Measurements from ENCODE around the gene PAIP2. TPM values are rescaled to one million over a fixed set of nuclear protein-coding genes. Genes with fewer than 3 reads are reported as not detected.

Gene PAIP2
- total RNA-seq, 1 donor from 2014 or later = 66.0 TPM

- DNase-seq (ENCODE audit: extremely low spot score in 2 of 2) = no peak
- H3K36me3 ChIP-seq = no peaks in the 10 kb centered on the region
- TF ChIP-seq POLR2A (IDR thresholded peaks at IDR 0.05) = no peak
- TF ChIP-seq, protein P1, sequence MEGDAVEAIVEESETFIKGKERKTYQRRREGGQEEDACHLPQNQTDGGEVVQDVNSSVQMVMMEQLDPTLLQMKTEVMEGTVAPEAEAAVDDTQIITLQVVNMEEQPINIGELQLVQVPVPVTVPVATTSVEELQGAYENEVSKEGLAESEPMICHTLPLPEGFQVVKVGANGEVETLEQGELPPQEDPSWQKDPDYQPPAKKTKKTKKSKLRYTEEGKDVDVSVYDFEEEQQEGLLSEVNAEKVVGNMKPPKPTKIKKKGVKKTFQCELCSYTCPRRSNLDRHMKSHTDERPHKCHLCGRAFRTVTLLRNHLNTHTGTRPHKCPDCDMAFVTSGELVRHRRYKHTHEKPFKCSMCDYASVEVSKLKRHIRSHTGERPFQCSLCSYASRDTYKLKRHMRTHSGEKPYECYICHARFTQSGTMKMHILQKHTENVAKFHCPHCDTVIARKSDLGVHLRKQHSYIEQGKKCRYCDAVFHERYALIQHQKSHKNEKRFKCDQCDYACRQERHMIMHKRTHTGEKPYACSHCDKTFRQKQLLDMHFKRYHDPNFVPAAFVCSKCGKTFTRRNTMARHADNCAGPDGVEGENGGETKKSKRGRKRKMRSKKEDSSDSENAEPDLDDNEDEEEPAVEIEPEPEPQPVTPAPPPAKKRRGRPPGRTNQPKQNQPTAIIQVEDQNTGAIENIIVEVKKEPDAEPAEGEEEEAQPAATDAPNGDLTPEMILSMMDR (IDR thresholded peaks at IDR 0.05) = peak in 2 of 3 experiments; percentile 36 to 39
- H3K4me3 ChIP-seq = peak overlapping the region; percentile 47 to 58
- H3K9me3 ChIP-seq = no peaks in the 10 kb centered on the region
- peak overlapping the region; percentile 18 for H3K27ac ChIP-seq
- peaks cover 43% of the 10 kb centered on the region for H3K4me1 ChIP-seq
- peaks cover 5% of the 10 kb centered on the region for H3K27me3 ChIP-seq
- intact Hi-C loops (cut with DNase I) = no loop called here
Measured at GRCh38 chr5:139392678-139393496, 51.2 kb downstream of the PAIP2 start.

DNA sequence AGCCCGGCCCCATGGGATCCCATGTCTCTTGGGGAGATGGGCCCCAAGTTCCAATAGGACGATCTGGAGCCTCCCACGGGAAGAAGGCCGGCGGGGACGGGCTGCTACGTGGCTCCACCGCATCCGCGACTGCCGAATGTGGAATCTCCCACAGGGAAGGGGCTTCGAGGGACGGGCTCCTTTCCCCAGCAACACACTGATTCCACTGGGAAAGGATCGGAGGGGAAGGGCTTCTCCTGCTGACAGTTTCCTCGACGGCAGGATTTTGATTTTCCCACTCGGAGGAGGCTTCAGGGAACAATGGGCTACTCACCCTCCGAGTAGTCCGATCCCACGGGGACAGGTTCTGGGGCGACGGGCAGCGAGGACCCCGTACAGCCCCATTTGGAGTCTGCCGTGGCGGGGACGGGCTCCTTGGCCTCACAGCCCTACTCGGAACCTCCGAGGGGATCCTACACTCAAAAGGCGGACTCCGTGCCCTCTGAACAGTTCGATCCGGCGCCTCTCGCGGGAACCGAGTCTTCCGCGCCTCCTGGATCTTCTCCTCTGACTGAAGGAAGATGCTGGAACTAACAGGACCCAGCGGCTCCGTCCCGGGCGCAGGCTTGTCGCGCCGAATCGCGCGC, 52.0 kb downstream of the PAIP2 start:
- intact Hi-C loops (cut with DNase I) = no loop called here
- DNase-seq (ENCODE audit: extremely low spot score in 2 of 2) = no peak
- no peak for TF ChIP-seq POLR2AphosphoS5 (IDR thresholded peaks at IDR 0.05; ENCODE audit: insufficient read depth in 1 of 2, low read depth in 1 of 2)
- TF ChIP-seq, protein P1 (IDR thresholded peaks at IDR 0.05) = no peak
- TF ChIP-seq POLR2A (IDR thresholded peaks at IDR 0.05) = no peak

DNA sequence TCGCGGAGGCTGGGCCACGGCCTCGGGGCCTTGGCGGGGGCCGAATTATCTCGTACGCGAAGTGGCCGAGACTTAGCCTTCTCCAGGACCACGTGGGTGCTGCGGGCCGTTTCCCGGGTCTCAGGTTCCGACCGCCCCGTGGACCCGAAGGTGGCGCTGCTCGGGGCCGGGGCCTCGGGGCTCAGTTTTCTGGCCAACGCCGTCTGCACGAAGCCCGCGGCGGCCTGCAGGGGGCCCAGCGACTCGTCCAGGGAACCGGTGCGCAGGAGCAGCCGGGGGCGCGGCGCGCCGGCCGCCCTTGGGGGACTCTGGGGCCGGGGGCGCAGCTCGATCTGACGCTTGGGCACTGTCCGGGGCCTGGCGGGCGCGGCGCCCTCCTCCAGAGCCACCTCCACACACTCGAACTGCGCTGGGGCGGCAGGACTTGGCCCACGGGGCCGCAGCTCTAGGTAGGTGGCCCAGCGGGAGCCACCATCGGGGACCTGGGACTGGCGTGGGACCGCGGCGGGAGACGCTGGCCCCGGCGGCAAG, 52.5 kb downstream of the PAIP2 start:
- intact Hi-C loops (cut with DNase I) = no loop called here
- peak overlapping the region; percentile 43 for H3K27ac ChIP-seq
- TF ChIP-seq POLR2A (IDR thresholded peaks at IDR 0.05) = no peak
- no peak for TF ChIP-seq POLR2AphosphoS5 (IDR thresholded peaks at IDR 0.05; ENCODE audit: insufficient read depth in 1 of 2, low read depth in 1 of 2)
- TF ChIP-seq, protein P1 (IDR thresholded peaks at IDR 0.05) = peak in 1 of 3 experiments; percentile 29
- H3K4me1 ChIP-seq = peaks cover 36% of the 10 kb centered on the region
- no peak for DNase-seq (ENCODE audit: extremely low spot score in 2 of 2)
- H3K27me3 ChIP-seq = peaks cover 5% of the 10 kb centered on the region
- peak overlapping the region; percentile 47 to 58 for H3K4me3 ChIP-seq
- no peaks in the 10 kb centered on the region for H3K9me3 ChIP-seq
- no peaks in the 10 kb centered on the region for H3K36me3 ChIP-seq

More for the DNA sequence above, 52.0 kb downstream of the PAIP2 start:
- H3K4me3 ChIP-seq = peak overlapping the region; percentile 47 to 58
- no peaks in the 10 kb centered on the region for H3K9me3 ChIP-seq
- peaks cover 5% of the 10 kb centered on the region for H3K27me3 ChIP-seq
- H3K36me3 ChIP-seq = no peaks in the 10 kb centered on the region
- H3K27ac ChIP-seq = peak overlapping the region; percentile 43
- H3K4me1 ChIP-seq = peaks cover 36% of the 10 kb centered on the region

GRCh38 chr5:139394654-139395566, 53.3 kb downstream of the PAIP2 start, which contains the start of gene PROB1:
Gene PROB1, minus strand, starts transcription at chr5:139395104. Its CDS starts 23 bp downstream, at chr5:139395081.
- TF ChIP-seq, protein P1 (IDR thresholded peaks at IDR 0.05) = no peak
- TF ChIP-seq POLR2AphosphoS5 (IDR thresholded peaks at IDR 0.05; ENCODE audit: insufficient read depth in 1 of 2, low read depth in 1 of 2) (peak in 1 of 2 donors; percentile 44), POLR2A (IDR thresholded peaks at IDR 0.05) (no peak)
- H3K9me3 ChIP-seq = no peaks in the 10 kb centered on the region
- peak within 1 kb of the TSS; percentile 47 to 58 for H3K4me3 ChIP-seq
- peak within 1 kb of the TSS; percentile 43 for H3K27ac ChIP-seq
- no peaks in the 10 kb centered on the region for H3K36me3 ChIP-seq
- DNase-seq (ENCODE audit: extremely low spot score in 2 of 2) = peak in 1 of 2 donors; percentile 91
- H3K4me1 ChIP-seq = peaks cover 36% of the 10 kb centered on the region
- intact Hi-C loops (cut with DNase I) = no loop called here
- H3K27me3 ChIP-seq = peaks cover 5% of the 10 kb centered on the region
